IMR-90 (cell line): ENCODE data around the gene ZNF488.

Source experiments
- BHLHE40 ChIP-seq: fragments of 150-350 bp; IDR thresholded peaks from 2 replicates; pipeline ENCODE4 v1.6.1; 2016; ENCODE audit warnings: mild to moderate bottlenecking, low read depth, low read length
- CEBPB ChIP-seq: IDR thresholded peaks from 2 replicates; pipeline ENCODE4 v1.6.1; 2012; ENCODE audit warnings: low read depth, low read length, improper control_type of control experiment
- CHD1 ChIP-seq: IDR thresholded peaks from 2 replicates; pipeline ENCODE4 v1.6.1; 2012; ENCODE audit warnings: low read depth, low read length, improper control_type of control experiment
- CTCF ChIP-seq: conservative IDR thresholded peaks from 2 replicates; pipeline ENCODE4 v1.5.1; 2012; ENCODE audit warnings: mild to moderate bottlenecking, low read depth, low read length, improper control_type of control experiment
- FOS ChIP-seq: fragments of 150-350 bp; IDR thresholded peaks from 2 replicates; pipeline ENCODE4 v1.6.1; 2016; ENCODE audit warnings: low read depth, low read length
- MAFK ChIP-seq: IDR thresholded peaks from 2 replicates; pipeline ENCODE4 v1.6.1; 2012; ENCODE audit warnings: low read depth, low read length, improper control_type of control experiment
- RFX5 ChIP-seq: IDR thresholded peaks from 2 replicates; pipeline ENCODE4 v1.8.0; 2012; ENCODE audit warnings: low read depth, mild to moderate bottlenecking, low read length, moderate library complexity

GRCh38 chr10:47337310-47337709 lies 46.8 kb downstream of the ZNF488 start:
- TF ChIP-seq CTCF (no peak), CEBPB (no peak), RFX5 (no peak), FOS (no peak), MAFK (no peak), BHLHE40 (no peak), CHD1 (no peak)
